Measurements from ENCODE around the gene PALS2.

PALS2 gene

DNA sequence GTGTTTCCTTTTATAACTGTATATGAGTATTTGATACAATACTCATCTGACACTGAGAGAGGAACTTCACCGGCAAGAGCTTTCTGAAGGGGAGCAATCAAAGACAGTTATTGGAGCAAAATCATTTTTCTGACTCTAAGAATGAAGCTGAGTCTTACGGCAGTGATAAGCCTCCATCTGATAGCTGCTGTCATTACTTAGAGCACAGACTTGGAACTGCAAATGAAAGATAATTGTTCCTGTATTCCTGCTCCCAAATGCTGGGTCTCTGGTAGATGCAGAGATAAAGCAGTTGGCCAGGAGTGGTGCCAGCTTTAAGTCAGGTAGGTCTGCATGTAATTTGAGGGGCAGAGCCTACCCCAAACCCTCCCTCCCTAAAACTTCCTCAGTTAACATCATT lies 2.3 kb upstream of the PALS2 start:
- H3K4me1 ChIP-seq (ENCODE audit: control insufficient read depth, insufficient read depth, low read length, unreplicated experiment) = peaks cover 18% of the 10 kb centered on the region
- no peaks in the 10 kb centered on the region for H3K36me3 ChIP-seq (ENCODE audit: insufficient read depth, low read length)
- H3K27ac ChIP-seq (ENCODE audit: low read depth, low read length) = no peak overlapping the region
- no peak overlapping the region for H2AFZ ChIP-seq (ENCODE audit: low read length, unreplicated experiment)
- peaks cover 32% of the 10 kb centered on the region for H3K27me3 ChIP-seq (ENCODE audit: insufficient read depth, low read length)
- H3K4me3 ChIP-seq (ENCODE audit: low read depth, low read length) = no peak overlapping the region
- H3K79me2 ChIP-seq (ENCODE audit: control insufficient read depth, insufficient read depth, low read length, unreplicated experiment) = peaks cover 19% of the 10 kb centered on the region

DNA sequence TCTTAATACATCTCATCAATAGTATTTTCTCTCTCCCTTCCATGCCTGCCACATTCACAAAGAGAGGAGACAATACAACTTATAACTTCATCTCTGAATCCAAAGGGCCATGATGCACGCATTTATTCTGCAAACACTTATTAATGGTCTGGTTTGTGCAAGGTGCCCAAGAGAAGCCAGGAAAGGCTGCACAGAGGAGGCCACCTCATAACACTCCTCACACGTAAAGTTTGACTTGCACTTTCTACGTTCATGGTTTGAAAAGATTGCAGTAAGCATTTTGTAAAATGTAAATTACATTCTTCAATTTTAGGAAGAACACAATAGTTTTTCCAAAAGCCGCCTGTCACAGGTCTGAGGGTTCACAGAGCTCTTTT lies 1.2 kb upstream of the PALS2 start:
- Histone ChIP-seq H2AFZ (ENCODE audit: low read length, unreplicated experiment) (no peak overlapping the region), H3K27me3 (ENCODE audit: insufficient read depth, low read length) (peaks cover 32% of the 10 kb centered on the region), H3K4me1 (ENCODE audit: control insufficient read depth, insufficient read depth, low read length, unreplicated experiment) (peaks cover 26% of the 10 kb centered on the region), H3K36me3 (ENCODE audit: insufficient read depth, low read length) (no peaks in the 10 kb centered on the region), H3K79me2 (ENCODE audit: control insufficient read depth, insufficient read depth, low read length, unreplicated experiment) (peaks cover 27% of the 10 kb centered on the region), H3K4me3 (ENCODE audit: low read depth, low read length) (peak overlapping the region; percentile 90), H3K27ac (ENCODE audit: low read depth, low read length) (no peak overlapping the region)

DNA sequence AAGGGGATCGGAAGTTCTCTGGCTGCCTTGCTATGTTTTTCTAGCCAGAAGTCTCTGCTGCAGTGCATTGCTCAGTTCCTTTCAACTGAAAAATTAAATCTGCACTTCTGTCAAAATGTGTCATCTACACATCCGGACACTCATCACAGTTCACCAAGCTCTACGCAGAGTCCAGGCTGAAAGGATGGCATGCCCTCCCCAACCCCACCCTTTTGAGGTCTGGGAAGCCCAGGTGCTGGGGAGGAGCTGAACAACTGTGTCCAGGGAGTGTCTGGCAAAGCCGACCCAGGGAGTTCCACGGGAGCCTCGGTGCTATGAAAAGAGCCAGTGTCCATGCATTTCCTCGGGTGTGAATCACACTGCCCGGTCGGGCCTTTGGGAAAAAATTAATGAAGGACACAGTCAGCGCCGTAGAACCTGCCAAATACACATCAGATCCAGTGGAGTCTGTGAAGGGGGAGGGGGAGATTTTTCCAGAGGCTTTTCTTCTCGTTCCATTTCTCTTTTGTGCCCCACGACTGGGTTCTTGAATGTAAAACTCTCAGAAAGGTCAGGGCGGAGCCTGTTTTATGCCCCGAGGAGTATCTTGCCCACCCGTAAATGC lies 757 bp upstream of the PALS2 start:
- peak overlapping the region; percentile 97 for H2AFZ ChIP-seq (ENCODE audit: low read length, unreplicated experiment)
- H3K27ac ChIP-seq (ENCODE audit: low read depth, low read length) = peak overlapping the region; percentile 16; the same call in 1 of the 2 replicates
- H3K4me1 ChIP-seq (ENCODE audit: control insufficient read depth, insufficient read depth, low read length, unreplicated experiment) = peaks cover 26% of the 10 kb centered on the region
- H3K27me3 ChIP-seq (ENCODE audit: insufficient read depth, low read length) = peaks cover 32% of the 10 kb centered on the region
- H3K79me2 ChIP-seq (ENCODE audit: control insufficient read depth, insufficient read depth, low read length, unreplicated experiment) = peaks cover 31% of the 10 kb centered on the region
- no peaks in the 10 kb centered on the region for H3K36me3 ChIP-seq (ENCODE audit: insufficient read depth, low read length)
- peak overlapping the region; percentile 90 for H3K4me3 ChIP-seq (ENCODE audit: low read depth, low read length)

DNA sequence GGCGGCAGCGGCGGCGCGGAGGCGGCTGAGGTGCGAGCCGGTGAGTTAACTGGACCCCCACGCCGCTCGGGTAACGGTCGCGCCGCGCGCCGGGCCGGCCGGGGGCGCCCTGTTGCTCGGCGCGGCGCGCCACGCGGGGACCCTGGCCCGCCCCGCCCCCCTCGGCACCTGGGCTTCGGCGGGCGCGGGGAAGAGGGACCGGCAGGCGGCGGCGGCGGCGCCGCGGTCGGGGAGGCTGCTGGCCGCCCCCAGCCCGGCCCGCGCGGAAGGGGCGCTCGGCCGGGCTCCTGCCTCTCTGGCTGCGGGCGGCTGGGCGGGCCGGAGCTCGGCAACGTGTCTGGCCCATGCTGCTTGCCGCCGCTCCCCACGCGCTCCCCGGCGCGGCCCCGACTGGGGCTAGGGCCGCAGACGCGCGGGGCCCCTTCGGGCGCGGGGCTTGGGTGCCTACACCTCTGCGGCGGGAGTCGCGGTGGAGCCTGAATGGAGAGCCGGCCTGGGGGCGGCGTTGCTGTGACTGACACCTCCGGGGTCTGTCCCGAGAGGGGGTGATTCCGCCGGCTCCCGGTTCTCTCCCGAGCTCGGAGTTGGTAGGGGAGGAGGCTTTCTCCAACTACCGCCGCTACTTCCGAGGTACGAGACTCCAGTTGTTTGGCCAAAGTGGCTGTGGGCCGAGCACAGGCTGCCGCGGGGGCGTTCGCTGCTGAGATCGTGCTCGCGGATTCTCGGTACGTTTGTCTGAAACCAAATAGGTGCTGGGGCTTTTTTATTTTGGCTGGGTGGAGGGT lies 494 bp downstream of the PALS2 start:
- Histone ChIP-seq H3K4me1 (ENCODE audit: control insufficient read depth, insufficient read depth, low read length, unreplicated experiment) (peaks cover 26% of the 10 kb centered on the region), H3K36me3 (ENCODE audit: insufficient read depth, low read length) (no peaks in the 10 kb centered on the region), H3K27me3 (ENCODE audit: insufficient read depth, low read length) (peaks cover 28% of the 10 kb centered on the region), H3K4me3 (ENCODE audit: low read depth, low read length) (peak overlapping the region; percentile 91), H3K79me2 (ENCODE audit: control insufficient read depth, insufficient read depth, low read length, unreplicated experiment) (peaks cover 42% of the 10 kb centered on the region), H2AFZ (ENCODE audit: low read length, unreplicated experiment) (peak overlapping the region; percentile 97), H3K27ac (ENCODE audit: low read depth, low read length) (no peak overlapping the region)

DNA sequence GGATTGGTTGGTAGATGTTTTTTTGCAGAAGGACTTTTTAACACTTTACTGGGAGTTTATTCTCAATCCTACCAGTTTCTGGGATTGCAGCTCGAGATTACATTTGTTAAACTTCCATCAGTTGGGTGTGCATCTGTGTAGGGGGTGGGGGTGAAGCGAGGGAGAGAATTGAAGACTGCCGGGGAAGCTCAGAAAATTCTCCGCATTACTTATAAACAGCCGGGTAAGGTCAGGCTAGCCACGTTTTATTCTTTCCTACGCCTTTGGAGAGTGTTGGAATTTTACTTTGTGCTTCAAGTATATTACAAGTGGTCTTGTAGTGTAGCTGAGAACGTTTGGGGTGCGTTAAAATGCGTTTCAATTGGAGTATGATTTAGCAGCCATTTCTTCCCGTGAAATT lies 1.1 kb downstream of the PALS2 start:
- Histone ChIP-seq H3K36me3 (ENCODE audit: insufficient read depth, low read length) (no peaks in the 10 kb centered on the region), H3K4me3 (ENCODE audit: low read depth, low read length) (peak overlapping the region; percentile 91), H3K27ac (ENCODE audit: low read depth, low read length) (no peak overlapping the region), H2AFZ (ENCODE audit: low read length, unreplicated experiment) (peak overlapping the region; percentile 97), H3K27me3 (ENCODE audit: insufficient read depth, low read length) (peaks cover 22% of the 10 kb centered on the region), H3K4me1 (ENCODE audit: control insufficient read depth, insufficient read depth, low read length, unreplicated experiment) (peaks cover 26% of the 10 kb centered on the region), H3K79me2 (ENCODE audit: control insufficient read depth, insufficient read depth, low read length, unreplicated experiment) (peaks cover 46% of the 10 kb centered on the region)

DNA sequence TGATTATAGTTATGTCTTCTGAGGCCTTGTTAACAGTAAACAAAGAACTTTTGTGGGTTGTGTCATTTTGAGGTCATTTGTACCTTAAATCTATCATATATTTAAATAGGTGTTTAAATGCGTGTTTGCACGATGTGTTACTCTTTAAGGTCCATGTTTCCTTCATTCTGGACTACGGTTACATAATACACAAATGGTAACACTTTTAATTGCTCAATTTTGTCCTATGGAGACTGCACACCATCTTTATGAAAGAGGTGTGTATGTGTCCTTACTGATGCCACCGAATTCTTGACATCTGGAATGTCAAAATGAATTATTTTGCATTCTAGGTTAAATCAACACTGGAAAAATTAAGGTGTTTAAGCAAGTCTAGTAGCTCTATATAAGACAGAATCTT lies 1.7 kb downstream of the PALS2 start:
- H3K79me2 ChIP-seq (ENCODE audit: control insufficient read depth, insufficient read depth, low read length, unreplicated experiment) = peaks cover 50% of the 10 kb centered on the region
- H3K4me3 ChIP-seq (ENCODE audit: low read depth, low read length) = peak overlapping the region; percentile 91
- H3K27me3 ChIP-seq (ENCODE audit: insufficient read depth, low read length) = peaks cover 16% of the 10 kb centered on the region
- H3K27ac ChIP-seq (ENCODE audit: low read depth, low read length) = no peak overlapping the region
- peaks cover 26% of the 10 kb centered on the region for H3K4me1 ChIP-seq (ENCODE audit: control insufficient read depth, insufficient read depth, low read length, unreplicated experiment)
- peak overlapping the region; percentile 97 for H2AFZ ChIP-seq (ENCODE audit: low read length, unreplicated experiment)
- no peaks in the 10 kb centered on the region for H3K36me3 ChIP-seq (ENCODE audit: insufficient read depth, low read length)

DNA sequence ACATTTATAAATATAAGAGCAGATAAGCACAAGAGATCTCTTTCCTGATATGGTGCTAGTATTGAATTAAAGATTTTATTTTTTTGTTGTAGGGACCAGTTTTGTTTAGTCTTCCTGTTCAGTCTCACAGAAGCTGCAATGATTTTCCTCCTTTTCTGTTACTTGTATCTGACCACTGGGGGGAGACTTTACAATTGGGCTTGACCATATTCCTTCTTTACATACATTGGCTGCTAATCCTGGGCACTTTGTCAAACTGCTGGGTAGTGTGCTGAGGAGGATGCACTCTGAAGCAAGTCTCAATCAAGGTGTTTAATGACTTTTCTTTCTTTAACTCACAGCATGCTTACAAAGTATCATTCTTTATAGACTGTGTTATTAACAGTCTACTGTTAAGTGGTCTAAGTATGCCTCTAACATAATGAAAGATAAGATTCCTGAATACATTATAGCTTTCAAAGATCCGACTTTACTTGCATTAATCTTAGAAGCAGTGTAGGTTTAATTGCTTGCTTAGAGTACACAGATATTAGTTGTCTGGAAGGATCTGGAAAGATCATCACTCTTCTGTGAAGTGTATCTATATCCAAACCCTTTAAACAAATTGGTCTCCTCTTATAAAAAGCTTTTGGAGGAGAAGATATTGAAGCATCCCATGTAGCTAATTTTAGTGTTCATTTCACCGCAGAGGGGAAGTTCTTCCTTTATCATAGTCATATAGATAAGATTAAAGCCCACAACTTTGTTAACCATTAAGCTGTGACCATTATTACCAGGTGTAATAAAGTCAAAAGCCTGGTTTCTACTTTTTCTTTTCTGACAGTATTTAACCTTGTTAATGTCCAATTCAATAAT lies 3.1 kb downstream of the PALS2 start:
- peaks cover 26% of the 10 kb centered on the region for H3K4me1 ChIP-seq (ENCODE audit: control insufficient read depth, insufficient read depth, low read length, unreplicated experiment)
- H3K4me3 ChIP-seq (ENCODE audit: low read depth, low read length) = no peak overlapping the region
- H3K79me2 ChIP-seq (ENCODE audit: control insufficient read depth, insufficient read depth, low read length, unreplicated experiment) = peaks cover 63% of the 10 kb centered on the region
- no peak overlapping the region for H3K27ac ChIP-seq (ENCODE audit: low read depth, low read length)
- H3K27me3 ChIP-seq (ENCODE audit: insufficient read depth, low read length) = 0 out of 2 replicates have a peak, but pooled peaks cover 2% of the 10 kb centered on the region
- no peak overlapping the region for H2AFZ ChIP-seq (ENCODE audit: low read length, unreplicated experiment)
- no peaks in the 10 kb centered on the region for H3K36me3 ChIP-seq (ENCODE audit: insufficient read depth, low read length)

DNA sequence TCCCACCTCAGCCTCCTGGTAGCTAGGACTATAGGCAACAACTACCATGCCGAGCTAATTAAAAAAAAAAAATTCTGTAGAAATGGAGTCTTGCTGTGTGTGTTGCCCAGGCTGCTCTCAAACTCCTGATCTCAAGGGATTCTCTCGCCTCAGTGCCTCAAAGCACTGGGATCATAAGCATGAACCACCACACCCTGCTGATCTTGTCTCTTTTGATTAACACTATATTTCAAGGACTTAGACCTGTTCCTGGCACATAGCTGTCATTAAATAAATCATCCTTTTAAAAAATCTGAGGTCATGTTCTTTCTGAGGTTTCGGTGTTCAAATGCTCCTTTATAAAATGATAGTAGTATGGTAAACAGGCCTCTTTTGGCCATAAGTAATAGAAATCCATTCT lies 4.8 kb downstream of the PALS2 start:
- Histone ChIP-seq H3K36me3 (ENCODE audit: insufficient read depth, low read length) (no peaks in the 10 kb centered on the region), H3K27me3 (ENCODE audit: insufficient read depth, low read length) (no peaks in the 10 kb centered on the region), H3K4me1 (ENCODE audit: control insufficient read depth, insufficient read depth, low read length, unreplicated experiment) (peaks cover 22% of the 10 kb centered on the region), H3K79me2 (ENCODE audit: control insufficient read depth, insufficient read depth, low read length, unreplicated experiment) (peaks cover 69% of the 10 kb centered on the region), H2AFZ (ENCODE audit: low read length, unreplicated experiment) (no peak overlapping the region), H3K27ac (ENCODE audit: low read depth, low read length) (no peak overlapping the region), H3K4me3 (ENCODE audit: low read depth, low read length) (no peak overlapping the region)

DNA sequence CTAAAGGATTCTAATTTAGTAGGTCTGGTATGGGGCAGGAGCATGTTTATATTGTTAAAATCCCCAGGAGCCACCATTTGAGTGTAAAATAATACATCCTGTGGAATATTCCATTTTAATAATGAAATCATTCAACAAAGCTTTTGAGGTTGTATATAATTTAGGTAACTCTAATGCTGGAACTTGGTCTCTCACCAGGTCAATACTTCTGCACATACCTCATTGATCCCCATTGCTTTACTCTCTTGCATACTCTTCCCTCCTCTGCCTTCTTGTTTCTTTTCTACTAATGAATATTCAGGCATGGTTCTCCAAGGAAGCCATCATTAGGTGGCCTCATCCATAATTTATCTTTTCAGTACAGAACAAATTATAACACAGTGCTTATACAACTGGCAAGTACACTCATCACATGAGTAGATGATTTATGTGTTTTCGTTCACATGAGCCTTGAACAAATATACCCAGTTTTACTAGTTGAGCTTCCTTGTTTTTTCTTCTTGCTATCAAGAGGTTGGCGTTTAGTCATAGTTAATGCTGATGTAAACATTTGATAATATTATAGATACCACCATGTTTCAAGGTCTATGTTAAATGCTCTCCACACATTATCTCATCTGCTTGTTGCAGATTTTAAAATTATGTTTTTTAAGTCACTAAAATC lies 7.2 kb downstream of the PALS2 start:
- Histone ChIP-seq H2AFZ (ENCODE audit: low read length, unreplicated experiment) (no peak overlapping the region), H3K79me2 (ENCODE audit: control insufficient read depth, insufficient read depth, low read length, unreplicated experiment) (peaks cover 59% of the 10 kb centered on the region), H3K27me3 (ENCODE audit: insufficient read depth, low read length) (no peaks in the 10 kb centered on the region), H3K36me3 (ENCODE audit: insufficient read depth, low read length) (no peaks in the 10 kb centered on the region), H3K4me3 (ENCODE audit: low read depth, low read length) (no peak overlapping the region), H3K4me1 (ENCODE audit: control insufficient read depth, insufficient read depth, low read length, unreplicated experiment) (peaks cover 14% of the 10 kb centered on the region), H3K27ac (ENCODE audit: low read depth, low read length) (no peak overlapping the region)

DNA sequence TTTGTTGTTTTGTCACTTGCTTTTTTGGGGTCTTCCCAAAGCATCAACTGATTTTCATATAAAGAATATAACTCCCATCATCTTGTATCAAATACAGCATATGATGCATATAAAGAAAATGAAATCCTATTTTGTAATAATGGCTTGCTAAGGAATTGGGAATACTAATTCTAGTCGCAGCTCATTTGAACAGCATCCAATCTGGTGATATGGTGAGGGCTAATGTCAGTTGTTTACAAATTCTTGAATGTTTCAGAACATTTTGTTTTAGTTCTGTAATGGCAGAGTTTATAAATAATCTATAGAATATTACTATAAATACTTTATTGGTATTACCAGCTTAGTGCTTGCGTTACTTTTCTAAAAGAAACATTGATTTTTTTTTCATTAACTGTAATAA lies 8.9 kb downstream of the PALS2 start:
- peaks cover 53% of the 10 kb centered on the region for H3K79me2 ChIP-seq (ENCODE audit: control insufficient read depth, insufficient read depth, low read length, unreplicated experiment)
- no peak overlapping the region for H3K4me3 ChIP-seq (ENCODE audit: low read depth, low read length)
- H2AFZ ChIP-seq (ENCODE audit: low read length, unreplicated experiment) = no peak overlapping the region
- no peaks in the 10 kb centered on the region for H3K4me1 ChIP-seq (ENCODE audit: control insufficient read depth, insufficient read depth, low read length, unreplicated experiment)
- H3K27ac ChIP-seq (ENCODE audit: low read depth, low read length) = no peak overlapping the region
- H3K36me3 ChIP-seq (ENCODE audit: insufficient read depth, low read length) = no peaks in the 10 kb centered on the region
- no peaks in the 10 kb centered on the region for H3K27me3 ChIP-seq (ENCODE audit: insufficient read depth, low read length)

All from ACC112 (cell line).